Adrenal gland (tissue), 12 donors: ENCODE results near the gene BPIFB1. TPM values are rescaled to one million over a fixed set of nuclear protein-coding genes. Genes with fewer than 3 reads are reported as not detected.

Source experiments
- DNase-seq, 7 donors: peaks; one replicate each; pipeline ENCODE4 v3.0.0-alpha.2; 2019 to 2020
- H3K27ac ChIP-seq, 5 donors: fragments of 200-600 bp; sonication (generic) in 4 of 5; 1 replicate in 3 of 5; 2 replicates in 2 of 5; pipeline versions ENCODE4 v1.5.1 to v1.8.0; 2016 to 2020; ENCODE audit warnings: mild to moderate bottlenecking in 1 of 5
- H3K27me3 ChIP-seq: fragments of 200-600 bp; 2 replicates; pipeline ENCODE4 v1.8.0; 2021
- H3K36me3 ChIP-seq, 2 donors: fragments of 200-600 bp; replicated peaks in 1 of 2; 1 replicate in 1 of 2; 2 replicates in 1 of 2; pipeline versions ENCODE4 v1.5.1 to v1.8.0; 2018 to 2022
- H3K4me1 ChIP-seq, 2 donors: fragments of 200-600 bp; replicated peaks in 1 of 2; 1 replicate in 1 of 2; 2 replicates in 1 of 2; pipeline versions ENCODE4 v1.5.1 to v1.8.0; 2018 to 2021
- H3K4me3 ChIP-seq, 4 donors: fragments of 200-600 bp; sonication (generic) in 3 of 4; one replicate each; pipeline ENCODE4 v1.5.1; 2016 to 2018
- H3K9me3 ChIP-seq, 3 donors: fragments of 200-600 bp; sonication (generic) in 1 of 3; replicated peaks in 1 of 3; 1 replicate in 2 of 3; 2 replicates in 1 of 3; pipeline versions ENCODE4 v1.5.1 to v1.8.0; 2016 to 2021
- POLR2A ChIP-seq, 2 donors: fragments of 450-650 bp; IDR thresholded peaks; one replicate each; pipeline ENCODE4 v1.6.1; 2017; ENCODE audit warnings: antibody characterized with exemption in 2 of 2, mild to moderate bottlenecking in 2 of 2, moderate library complexity in 1 of 2
- WGBS, 4 donors: extraction: QIAGEN DNeasy Blood & Tissue Kit in 2 of 4; methylation state at CpG; one replicate each; pipeline versions ENCODE4 v1.1.5 to v1.1.7; 2013 to 2017; 5-methylcytosine and 5-hydroxymethylcytosine counted together
- intact Hi-C, 2 donors: fragments of 100-400 bp; cut with DNase I; formaldehyde crosslinking; loops; one replicate each; pipeline versions ENCODE4 v1.14.1 to v1.15.0; 2022 to 2023
- polyA plus RNA-seq, 3 donors: library from polyadenylated mRNA; stranded (reverse); fragments of 200-250 nt in 2 of 3; fragments of 350-450 nt in 1 of 3; fragmentation: Illumina TruSeq in 1 of 3; extraction: RNeasy Lipid Tissue Mini Kit (QIAGEN cat#74804) in 1 of 3; gene quantifications; one replicate each; pipeline ENCODE4 v1.2.3, GENCODE V29; 2013 to 2014
- total RNA-seq, 9 donors: library from RNA; depleted of rRNA in 4 of 9; stranded (reverse); fragments of >200 nt in 4 of 9; fragments of 120-200 nt in 1 of 9; fragmentation: NEBNext Ultra II Directional in 1 of 9; extraction: Animal tissue kit (Norgen Biotek cat#: 25700) in 1 of 9; gene quantifications; one replicate each; pipeline versions ENCODE4 v1.1.0 to v1.2.4, GENCODE V29; 2013 to 2023
- TF ChIP-seq, protein P1 (sequence below), 6 experiments: fragments of 450-650 bp in 4 of 6; fragments of 200-600 bp in 2 of 6; sonication (generic) in 1 of 6; IDR thresholded peaks; 1 replicate in 5 of 6; 2 replicates in 1 of 6; pipeline versions ENCODE4 v1.5.1 to v1.8.0; 2016 to 2021; ENCODE audit warnings: antibody characterized with exemption in 6 of 6, mild to moderate bottlenecking in 2 of 6, moderate library complexity in 1 of 6
- donor health status: healthy with polysubstance abuse.
- donor health status: Bipolar disorder and iron deficiency.
- donor health status: DM: yes; HTN: yes; CAD: no.
- donor health status: DM: no; HTN: no; CAD: no.
- donor health status: DM: no; HTN: no; CAD: no.
- donor health status: DM: yes; HTN: yes; CAD: no.

BPIFB1 gene
- total and polyA plus RNA-seq, 12 donors, result 0.07 to 0.25 (median 0.23) TPM; not detected in 9

DNA sequence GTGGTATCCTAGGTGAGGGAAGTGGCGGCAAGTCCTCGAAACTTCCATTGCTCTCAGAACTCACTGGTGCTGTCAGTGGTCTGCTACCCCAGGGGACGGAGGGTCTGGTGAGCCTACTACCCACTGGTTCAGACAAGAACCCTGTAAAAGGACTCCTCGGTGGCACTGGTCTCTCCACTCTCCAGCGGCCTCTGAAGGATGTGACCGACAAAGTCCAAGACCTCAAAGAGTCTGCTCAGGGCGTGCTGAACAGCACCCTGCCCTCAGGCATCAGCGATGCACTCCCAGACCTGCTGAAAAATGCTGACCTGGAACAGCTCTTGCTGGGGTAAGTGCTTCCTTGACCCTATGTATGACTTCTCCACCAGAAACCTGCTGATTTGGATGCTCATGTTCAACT lies 66.5 kb downstream of the BPIFB1 start:
- H3K27me3 ChIP-seq, result no peaks in the 10 kb centered on the region
- DNase-seq, result no peak
- intact Hi-C loops, result no loop called here
- 90 to 98% (median 96%) methylated on average over 3 to 8 of the region's 8 CpGs for WGBS, 4 donors
- TF ChIP-seq POLR2A (IDR thresholded peaks at IDR 0.05), result no peak
- TF ChIP-seq, protein P1, sequence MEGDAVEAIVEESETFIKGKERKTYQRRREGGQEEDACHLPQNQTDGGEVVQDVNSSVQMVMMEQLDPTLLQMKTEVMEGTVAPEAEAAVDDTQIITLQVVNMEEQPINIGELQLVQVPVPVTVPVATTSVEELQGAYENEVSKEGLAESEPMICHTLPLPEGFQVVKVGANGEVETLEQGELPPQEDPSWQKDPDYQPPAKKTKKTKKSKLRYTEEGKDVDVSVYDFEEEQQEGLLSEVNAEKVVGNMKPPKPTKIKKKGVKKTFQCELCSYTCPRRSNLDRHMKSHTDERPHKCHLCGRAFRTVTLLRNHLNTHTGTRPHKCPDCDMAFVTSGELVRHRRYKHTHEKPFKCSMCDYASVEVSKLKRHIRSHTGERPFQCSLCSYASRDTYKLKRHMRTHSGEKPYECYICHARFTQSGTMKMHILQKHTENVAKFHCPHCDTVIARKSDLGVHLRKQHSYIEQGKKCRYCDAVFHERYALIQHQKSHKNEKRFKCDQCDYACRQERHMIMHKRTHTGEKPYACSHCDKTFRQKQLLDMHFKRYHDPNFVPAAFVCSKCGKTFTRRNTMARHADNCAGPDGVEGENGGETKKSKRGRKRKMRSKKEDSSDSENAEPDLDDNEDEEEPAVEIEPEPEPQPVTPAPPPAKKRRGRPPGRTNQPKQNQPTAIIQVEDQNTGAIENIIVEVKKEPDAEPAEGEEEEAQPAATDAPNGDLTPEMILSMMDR (IDR thresholded peaks at IDR 0.05), result no peak
- H3K27ac ChIP-seq, result no peak overlapping the region
- no peak overlapping the region for H3K4me3 ChIP-seq
- H3K4me1 ChIP-seq, result no peaks in the 10 kb centered on the region
- no peaks in the 10 kb centered on the region for H3K9me3 ChIP-seq
- H3K36me3 ChIP-seq, result no peaks in the 10 kb centered on the region

DNA sequence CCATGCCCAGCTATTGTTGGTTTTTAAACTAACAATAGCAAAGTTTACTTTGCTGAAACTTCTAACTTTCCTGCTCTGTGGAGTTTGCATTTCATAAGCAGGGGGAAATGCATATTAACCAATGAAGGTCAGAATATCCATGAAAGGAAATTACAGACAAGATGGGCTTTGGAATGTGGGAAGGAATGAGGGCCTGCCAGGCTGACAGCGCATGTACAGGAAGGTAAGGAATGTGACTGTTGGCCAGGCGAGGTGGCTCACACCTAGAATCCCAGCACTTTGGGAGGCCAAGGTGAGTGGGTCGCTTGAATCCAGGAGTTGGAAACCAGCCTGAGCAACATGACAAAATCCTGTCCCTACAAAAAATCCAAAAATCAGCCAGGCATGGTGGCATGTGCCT lies 68.7 kb downstream of the BPIFB1 start:
- Histone ChIP-seq H3K27ac (no peak overlapping the region), H3K27me3 (no peaks in the 10 kb centered on the region), H3K4me3 (no peak overlapping the region), H3K36me3 (no peaks in the 10 kb centered on the region), H3K9me3 (no peaks in the 10 kb centered on the region), H3K4me1 (no peaks in the 10 kb centered on the region)
- no peak for DNase-seq
- intact Hi-C loops, result no loop called here
- WGBS, 4 donors, result 67 to 92% (median 77%) methylated on average over 3 of the region's 3 CpGs
- TF ChIP-seq POLR2A (IDR thresholded peaks at IDR 0.05), result no peak
- TF ChIP-seq, protein P1 (IDR thresholded peaks at IDR 0.05), result no peak

DNA sequence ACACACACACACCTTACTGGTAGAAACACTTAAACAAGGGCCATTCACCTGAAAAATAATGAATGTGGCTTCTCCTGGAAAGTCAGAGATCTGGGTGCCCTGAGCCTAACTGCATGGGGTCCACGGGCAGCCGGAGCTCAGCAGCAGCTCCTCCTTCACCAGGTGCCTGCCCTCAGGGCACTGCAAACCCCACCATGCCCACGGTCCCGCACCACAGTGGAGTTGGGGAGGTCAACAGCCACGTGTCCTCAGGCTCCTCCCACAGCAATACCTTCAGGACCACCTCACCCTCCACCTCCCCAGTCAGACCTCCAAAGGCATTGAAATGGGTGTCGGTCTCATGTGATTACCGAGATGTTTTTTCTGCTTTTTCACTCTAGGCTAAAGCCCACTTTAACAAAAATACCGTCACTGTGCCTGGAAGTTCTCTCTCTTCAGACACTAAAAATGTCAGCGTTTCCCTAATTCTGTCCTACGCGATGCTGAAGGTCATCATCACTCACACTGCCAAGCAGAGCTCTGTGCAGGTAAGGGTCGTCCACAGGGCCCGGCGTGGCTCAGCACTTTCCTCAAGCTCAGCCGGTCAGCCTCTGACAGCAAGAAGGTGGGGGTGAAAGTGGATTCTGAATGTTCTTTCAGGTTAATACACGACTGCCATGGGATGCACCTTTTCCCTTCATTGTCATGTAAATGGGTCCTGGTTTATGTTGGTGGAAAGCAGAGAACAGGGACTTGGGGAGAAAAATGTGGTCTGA lies 69.4 kb downstream of the BPIFB1 start:
- peaks cover 0 to 5% of the 10 kb centered on the region in 2 donors for H3K36me3 ChIP-seq

DNA sequence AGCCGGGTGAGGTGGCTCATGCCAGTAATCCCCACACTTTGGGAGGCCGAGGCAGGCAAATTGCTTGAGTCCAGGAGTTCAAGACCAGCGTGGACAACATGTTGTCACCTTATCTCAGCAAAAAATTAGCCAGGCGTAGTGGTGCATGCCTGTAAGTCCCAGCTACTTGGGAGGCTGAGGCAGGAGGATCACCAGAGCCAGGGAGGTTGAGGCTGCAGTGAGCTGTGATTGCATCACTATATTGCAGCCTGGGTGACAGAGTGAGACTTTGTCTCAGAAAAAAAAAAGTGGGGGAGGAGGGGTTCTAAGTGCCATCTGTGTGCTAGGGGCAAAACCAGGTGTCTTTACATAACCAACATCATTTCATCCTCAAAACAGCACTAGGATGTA lies 70.0 kb downstream of the BPIFB1 start:
- TF ChIP-seq, protein P1 (IDR thresholded peaks at IDR 0.05), result no peak
- TF ChIP-seq POLR2A (IDR thresholded peaks at IDR 0.05), result no peak
- Histone ChIP-seq H3K36me3 (peaks cover 0 to 8% of the 10 kb centered on the region in 2 donors), H3K9me3 (no peaks in the 10 kb centered on the region), H3K27me3 (no peaks in the 10 kb centered on the region), H3K4me1 (no peaks in the 10 kb centered on the region), H3K27ac (no peak overlapping the region), H3K4me3 (no peak overlapping the region)
- no peak for DNase-seq
- intact Hi-C loops, result no loop called here
- WGBS, 4 donors, result 89 to 99% (median 93%) methylated on average over 4 of the region's 4 CpGs

More for the DNA sequence above, 69.4 kb downstream of the BPIFB1 start:
- no peaks in the 10 kb centered on the region for H3K27me3 ChIP-seq
- TF ChIP-seq POLR2A (IDR thresholded peaks at IDR 0.05), result no peak
- 77 to 89% (median 82%) methylated on average over 14 to 16 of the region's 16 CpGs for WGBS, 4 donors
- H3K27ac ChIP-seq, result no peak overlapping the region
- no peak for DNase-seq
- H3K4me1 ChIP-seq, result no peaks in the 10 kb centered on the region
- H3K4me3 ChIP-seq, result no peak overlapping the region
- intact Hi-C loops, result no loop called here
- no peaks in the 10 kb centered on the region for H3K9me3 ChIP-seq

Other genes starting within 250 kb of the BPIFB1 start
- not detected for gene BPIFB3, start 229.3 kb upstream of the BPIFB1 start, total RNA-seq
- not detected for gene BPIFB3, start 229.3 kb upstream of the BPIFB1 start, polyA plus RNA-seq
- not detected for gene BPIFB4, start 203.6 kb upstream of the BPIFB1 start, total RNA-seq
- gene BPIFB4, start 203.6 kb upstream of the BPIFB1 start, polyA plus RNA-seq, result under 1 TPM in 1 of 3 donors, not detected in 2; 0.07 TPM
- not detected for gene BPIFA2, start 115.1 kb upstream of the BPIFB1 start, total RNA-seq
- not detected for gene BPIFA2, start 115.1 kb upstream of the BPIFB1 start, polyA plus RNA-seq
- gene BPIFA3, start 65.9 kb upstream of the BPIFB1 start, total RNA-seq, result not detected
- not detected for gene BPIFA3, start 65.9 kb upstream of the BPIFB1 start, polyA plus RNA-seq
- gene BPIFA1, start 47.2 kb upstream of the BPIFB1 start, total RNA-seq, result not detected
- not detected for gene BPIFA1, start 47.2 kb upstream of the BPIFB1 start, polyA plus RNA-seq
- gene CDK5RAP1, start 118.3 kb downstream of the BPIFB1 start, total RNA-seq, result 10 to 100 TPM; 11.3 to 38.8 (median 23.6) TPM
- 100 to 1,000 TPM in 1 of 3 donors, 10 to 100 TPM in 2; 30.4 to 134 (median 67.8) TPM for gene CDK5RAP1, start 118.3 kb downstream of the BPIFB1 start, polyA plus RNA-seq
- 10 to 100 TPM; 11.5 to 73.2 (median 29.6) TPM for gene SNTA1, start 160.5 kb downstream of the BPIFB1 start, total RNA-seq
- 10 to 100 TPM in 2 of 3 donors, 1 to 10 TPM in 1; 4.3 to 42.2 (median 29.3) TPM for gene SNTA1, start 160.5 kb downstream of the BPIFB1 start, polyA plus RNA-seq
- gene CBFA2T2, start 206.9 kb downstream of the BPIFB1 start, total RNA-seq, result 10 to 100 TPM in 5 of 9 donors, 1 to 10 TPM in 4; 5.7 to 16.7 (median 10.2) TPM
- 10 to 100 TPM in 1 of 3 donors, 1 to 10 TPM in 2; 5.3 to 10.3 (median 6.5) TPM for gene CBFA2T2, start 206.9 kb downstream of the BPIFB1 start, polyA plus RNA-seq